ENCODE data around the gene SEMA6B.
"Not testable (repeated sequence)": the region's sequence is repeated elsewhere in the genome, so short reads cannot be mapped to it uniquely, and the experiment has no call there.

Gene SEMA6B

GRCh38 chr19:4543842-4544647, 15.4 kb downstream of the SEMA6B start:
- DNase-seq: no peak

DNA sequence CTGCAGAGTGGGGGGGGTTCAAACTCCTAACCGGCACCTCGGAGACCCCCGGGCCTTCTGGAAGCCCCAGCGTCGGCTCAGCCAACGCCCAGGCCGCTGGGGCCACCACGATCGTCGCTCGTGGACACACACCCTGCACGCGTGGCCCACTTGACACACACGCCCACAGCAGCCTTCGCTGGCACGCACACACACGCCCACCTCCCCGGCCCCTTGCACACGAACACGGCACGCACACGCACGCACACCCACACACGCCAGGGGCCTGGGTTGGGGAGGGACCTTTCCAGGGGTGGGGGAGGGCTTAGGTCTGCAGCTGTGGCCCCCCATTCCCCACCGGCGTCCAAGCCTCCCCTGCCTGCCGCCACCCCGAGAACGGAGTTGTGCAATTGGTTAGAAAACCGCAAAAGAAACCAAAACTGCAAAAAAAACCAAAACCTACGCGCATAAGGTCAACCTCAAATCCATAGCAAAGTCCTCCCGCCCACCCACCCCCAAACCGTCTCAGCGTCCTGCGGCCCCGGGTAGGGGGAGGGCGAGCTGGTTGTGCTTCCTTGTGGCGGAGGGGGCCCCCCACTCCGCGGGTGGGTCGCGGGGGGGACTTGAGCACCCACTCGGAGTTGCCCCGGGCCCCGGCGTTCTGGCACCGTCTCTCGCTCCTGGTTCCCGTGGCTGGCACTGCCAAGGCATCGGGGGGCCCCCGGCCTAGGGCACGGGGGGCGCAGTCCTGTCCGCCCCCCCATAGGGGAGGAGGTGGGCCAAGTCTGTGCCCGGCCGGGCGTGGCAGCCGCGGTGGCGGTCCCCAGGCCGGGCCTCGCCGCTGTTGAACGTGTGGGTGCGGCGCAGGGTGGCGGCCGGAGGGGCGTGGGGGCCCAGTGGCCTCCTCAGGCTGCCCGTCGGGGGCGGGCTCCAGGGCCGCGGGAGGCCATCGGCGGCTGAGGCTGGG, 16.3 kb downstream of the SEMA6B start:
- no peak for DNase-seq

DNA sequence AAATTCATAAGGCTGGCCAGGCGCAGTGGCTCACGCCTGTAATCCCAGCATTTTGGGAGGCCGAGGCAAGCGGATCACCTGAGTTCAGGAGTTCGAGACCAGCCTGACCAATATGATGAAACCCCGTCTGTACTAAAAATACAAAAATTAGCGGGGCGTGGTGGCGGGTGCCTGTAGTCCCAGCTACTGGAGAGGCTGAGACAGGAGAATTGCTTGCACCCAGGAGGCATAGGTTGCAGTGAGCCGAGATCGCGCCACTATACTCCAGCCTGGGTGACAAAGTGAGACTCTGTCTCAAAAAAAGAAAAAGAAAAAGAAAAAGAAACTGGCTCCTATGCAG, 17.7 kb downstream of the SEMA6B start:
- not testable (repeated sequence) for DNase-seq

DNA sequence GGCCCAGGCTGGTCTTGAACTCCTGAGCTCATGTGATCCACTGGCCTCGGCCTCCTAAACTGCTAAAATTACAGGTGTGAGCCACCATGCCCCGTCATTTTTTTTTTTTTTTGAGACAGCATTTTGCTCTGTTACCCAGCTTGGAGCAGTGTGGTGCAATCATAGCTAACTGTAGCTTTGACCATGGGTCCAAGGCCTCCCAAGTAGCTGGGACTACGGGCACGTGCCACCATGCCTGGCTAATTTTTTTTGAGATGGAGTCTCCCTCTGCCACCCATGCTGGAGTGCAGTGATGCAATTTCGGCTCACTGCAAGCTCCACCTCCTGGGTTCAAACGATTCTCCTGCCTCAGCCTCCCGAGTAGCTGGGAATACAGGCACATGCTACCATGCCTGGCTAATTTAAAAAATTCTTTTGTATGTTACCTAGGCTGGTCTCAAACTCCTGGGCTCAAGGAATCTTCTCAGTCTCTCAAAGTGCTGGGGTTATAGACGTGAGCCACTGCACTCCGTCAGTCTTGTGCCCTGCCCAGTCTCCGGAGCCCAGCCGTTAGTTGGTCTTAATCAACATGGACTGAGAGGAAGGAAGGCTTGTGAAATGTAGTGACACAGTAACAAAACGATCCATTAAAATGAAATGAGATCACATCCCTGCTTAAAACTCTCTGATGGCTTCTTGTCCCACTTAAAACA, 18.2 kb downstream of the SEMA6B start:
- DNase-seq: no peak

DNA sequence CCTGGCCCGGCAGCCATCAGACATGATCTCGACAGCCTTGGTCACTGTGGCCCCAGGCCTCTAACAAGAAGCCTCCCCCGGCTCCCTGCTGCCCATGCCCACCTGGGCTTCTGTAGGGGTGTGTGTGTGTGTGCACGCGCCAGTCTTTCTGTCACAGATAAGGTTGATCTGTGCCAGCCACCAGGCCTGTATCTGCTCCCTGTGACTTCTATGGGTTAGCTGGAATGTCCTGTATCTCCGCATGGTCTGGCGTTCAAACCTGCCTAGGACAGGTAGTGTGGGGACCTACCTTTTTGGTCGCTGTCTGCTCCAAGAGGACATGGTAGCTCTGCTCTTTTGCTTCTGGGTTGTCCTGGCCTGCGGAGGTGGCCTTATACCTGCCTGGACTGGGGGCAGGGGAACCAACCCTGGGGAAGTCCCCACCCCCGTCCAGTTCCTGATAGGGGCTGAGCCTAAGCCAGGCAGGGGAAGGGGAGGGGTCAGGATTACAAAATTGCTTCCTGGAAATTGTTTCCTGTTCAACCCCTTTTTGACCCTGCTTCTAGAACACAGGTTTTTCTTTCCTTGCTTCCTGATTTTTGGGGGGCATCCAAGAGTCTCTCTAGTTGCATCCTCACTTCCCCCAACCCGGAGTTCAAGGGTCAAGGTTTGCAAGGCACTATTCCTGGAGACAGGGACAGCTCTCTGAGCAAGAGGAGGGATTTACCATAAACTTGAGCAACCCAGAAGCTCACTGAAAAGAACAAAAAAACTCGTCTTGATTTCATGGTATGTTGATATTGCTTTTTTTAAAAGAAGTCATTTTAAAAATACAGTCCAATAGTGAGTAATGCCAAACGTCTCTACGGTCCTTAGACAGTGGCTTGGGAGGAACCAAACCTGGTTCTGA, 19.5 kb downstream of the SEMA6B start, which contains the start of gene LRG1:
TSS of gene LRG1 (minus strand) at position 344 of the 889 bp plus-strand sequence. CDS start at position 321, 23 bp downstream.
- no peak for DNase-seq

GRCh38 chr19:4539169-4539692, 20.3 kb downstream of the SEMA6B start:
- DNase-seq: no peak

- DNase-seq: no peak
These were observed 20.9 kb downstream of the SEMA6B start for GRCh38 chr19:4538601-4538954.

GRCh38 chr19:4537953-4538600, 21.4 kb downstream of the SEMA6B start:
- DNase-seq: no peak

GRCh38 chr19:4536798-4537197, 22.7 kb downstream of the SEMA6B start:
- no peak for DNase-seq

DNA sequence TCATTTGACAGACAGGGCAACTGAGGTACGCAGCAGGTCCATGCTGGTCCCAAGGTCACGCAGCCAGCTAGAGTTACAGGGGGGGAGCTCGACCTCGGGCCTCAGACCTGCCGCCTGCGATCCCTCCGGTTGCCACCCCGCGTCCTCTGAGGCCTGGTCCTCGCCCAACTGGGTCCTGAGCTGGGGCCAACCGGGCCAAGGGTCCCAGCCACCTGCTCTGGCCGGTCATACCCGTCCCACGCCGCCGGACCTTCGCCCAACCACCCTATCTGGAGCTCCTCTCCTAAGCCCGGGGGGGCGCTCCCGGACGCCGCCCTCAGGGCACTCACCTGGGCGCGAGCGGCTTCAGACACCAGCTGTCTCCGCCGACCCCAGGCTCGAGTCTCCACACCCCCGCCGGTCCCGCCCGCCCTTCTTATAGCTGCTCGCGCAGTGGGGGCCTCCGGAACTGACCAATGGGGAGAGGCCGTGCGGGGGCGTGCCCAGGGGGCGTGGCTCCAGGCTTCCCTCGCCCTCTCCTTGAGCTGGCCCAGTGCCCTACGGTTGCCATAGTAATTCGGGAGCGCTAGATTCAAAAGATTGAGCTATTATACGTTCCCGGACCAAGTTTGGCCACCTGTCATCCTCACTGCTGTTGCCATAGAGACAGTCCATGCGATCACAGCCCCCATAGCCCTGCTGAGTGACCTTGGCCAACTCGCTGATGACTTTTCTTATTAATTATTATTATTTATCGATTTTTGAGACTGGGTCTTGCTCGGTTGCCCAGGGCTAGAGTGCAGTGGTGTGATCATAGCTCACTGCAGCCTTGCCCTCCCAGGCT, 24.4 kb downstream of the SEMA6B start, which contains the start of gene PLIN5:
TSS of gene PLIN5 (minus strand) at position 389 of the 823 bp plus-strand sequence. CDS start 1,150 bp downstream, outside the sequence.
- peak; percentile 39 for DNase-seq

DNA sequence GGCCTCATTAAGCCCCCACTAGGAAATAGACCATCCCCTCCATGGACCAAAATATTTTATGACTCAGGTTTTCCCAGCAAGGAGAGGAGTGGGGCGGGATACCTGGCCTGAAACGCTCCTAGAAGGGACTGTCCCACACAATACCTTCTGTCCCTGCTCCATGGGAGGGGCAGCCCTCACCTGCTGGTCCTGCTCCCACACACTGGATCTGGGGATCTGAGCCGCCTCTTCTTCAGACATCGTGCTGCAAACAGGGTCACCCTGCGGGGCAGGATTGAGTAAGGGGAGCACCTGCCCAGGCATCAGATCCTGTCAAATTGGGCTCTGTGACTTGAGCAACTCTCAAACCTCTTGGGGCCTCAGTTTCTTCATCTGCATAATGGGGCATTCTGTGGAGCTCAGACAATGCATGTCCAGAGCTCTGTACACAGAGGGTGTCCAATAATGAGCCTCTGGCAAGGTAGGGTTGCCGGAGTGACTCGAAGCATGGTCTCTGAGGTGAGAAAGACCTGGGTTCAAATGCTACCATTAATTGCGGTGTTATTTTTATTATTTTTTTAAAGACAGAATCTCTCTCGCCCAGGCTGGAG, 25.6 kb downstream of the SEMA6B start:
- DNase-seq: no peak

GRCh38 chr19:4533334-4533733, 26.1 kb downstream of the SEMA6B start:
- DNase-seq: no peak

- no peak for DNase-seq
These were observed 27.8 kb downstream of the SEMA6B start for GRCh38 chr19:4531562-4532165.

DNA sequence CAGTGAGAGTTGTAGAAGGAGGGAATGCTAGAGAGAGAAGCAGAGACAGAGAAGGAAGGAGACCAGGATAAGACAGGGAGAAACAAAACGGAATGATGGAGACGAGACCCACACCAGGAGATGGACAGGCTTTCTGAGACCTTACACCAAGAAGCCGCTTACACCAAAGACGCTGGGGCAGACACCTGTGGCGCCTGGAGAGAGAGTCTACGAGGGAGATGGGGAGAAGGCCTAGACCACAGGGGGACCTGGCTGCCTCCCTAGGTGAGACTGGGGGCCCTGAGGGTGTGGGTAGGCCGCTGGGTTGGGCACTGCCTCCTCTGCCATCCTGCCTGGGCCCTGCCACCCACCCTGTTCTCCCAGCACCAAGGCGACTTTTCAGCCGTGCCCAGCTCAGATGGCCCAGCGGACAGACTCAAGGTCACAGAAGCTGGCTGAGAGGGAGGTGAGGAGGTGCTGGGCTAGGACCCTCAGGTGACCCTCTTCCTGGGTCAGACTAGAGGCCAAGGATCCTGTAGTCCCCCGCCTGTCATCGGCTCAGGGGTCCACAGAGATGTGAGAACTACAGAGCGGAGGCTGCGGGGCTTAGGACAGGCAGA, 29.5 kb downstream of the SEMA6B start:
- no peak for DNase-seq

GRCh38 chr19:4528843-4529242, 30.6 kb downstream of the SEMA6B start:
- DNase-seq: no peak

DNA sequence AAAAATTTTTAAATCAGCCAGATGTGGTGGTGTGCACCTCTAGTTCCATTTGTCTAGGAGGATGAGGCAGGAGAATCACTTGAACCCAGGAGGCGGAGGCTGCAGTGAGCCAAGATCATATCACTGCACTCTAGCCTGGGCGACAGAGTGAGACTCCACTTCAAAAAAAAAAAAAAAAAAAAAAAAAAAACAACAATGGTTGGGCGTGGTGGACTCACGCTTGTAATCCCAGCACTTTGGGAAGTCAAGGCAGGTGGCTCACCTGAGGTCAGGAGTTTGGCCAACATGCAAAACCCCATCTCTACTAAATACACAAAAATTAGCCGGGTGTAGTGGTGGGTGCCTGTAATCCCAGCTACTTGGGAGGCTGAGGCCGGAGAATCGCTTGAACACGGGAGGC, 32.1 kb downstream of the SEMA6B start:
- DNase-seq: not testable (repeated sequence)

- no peak for DNase-seq
These were observed 33.9 kb downstream of the SEMA6B start for GRCh38 chr19:4525563-4526002.

- DNase-seq: no peak
These were observed 34.5 kb downstream of the SEMA6B start for GRCh38 chr19:4524808-4525562.

Measured in NCI-H1694 treated with DMSO at 0.1 percent for 48 hours (cell line).